Neural progenitor cell (in vitro differentiated cells): ENCODE results near the gene PHETA2. TPM values are rescaled to one million over a fixed set of nuclear protein-coding genes. Genes with fewer than 3 reads are reported as not detected.

Source experiments
- DNase-seq: peaks from one replicate; pipeline ENCODE4 v3.0.0-alpha.2; 2016; ENCODE audit warnings: low spot score
- H2AFZ ChIP-seq: fragments of 200-600 bp; sonication (generic); replicated peaks from 2 replicates; pipeline ENCODE4 v1.6.1; 2016; ENCODE audit warnings: antibody characterized with exemption
- H3F3A ChIP-seq: fragments of 200-600 bp; sonication (generic); 2 replicates; pipeline ENCODE4 v1.6.1; 2016; ENCODE audit warnings: antibody characterized with exemption, low read depth
- H3K27ac ChIP-seq: fragments of 200-600 bp; sonication (generic); 2 replicates; pipeline ENCODE4 v1.5.1; 2016; ENCODE audit warnings: mild to moderate bottlenecking
- H3K27me3 ChIP-seq: fragments of 200-600 bp; sonication (generic); 2 replicates; pipeline ENCODE4 v1.6.1; 2016; ENCODE audit warnings: mild to moderate bottlenecking, moderate library complexity
- H3K36me3 ChIP-seq: fragments of 200-600 bp; sonication (generic); 2 replicates; pipeline ENCODE4 v1.5.1; 2016
- H3K4me1 ChIP-seq: fragments of 200-600 bp; sonication (generic); 2 replicates; pipeline ENCODE4 v1.6.1; 2016; ENCODE audit warnings: mixed run types
- H3K4me2 ChIP-seq: fragments of 200-600 bp; sonication (generic); 2 replicates; pipeline ENCODE4 v1.6.1; 2016
- H3K4me3 ChIP-seq: fragments of 200-600 bp; sonication (generic); 2 replicates; pipeline ENCODE4 v1.5.1; 2016
- H3K79me2 ChIP-seq: fragments of 200-600 bp; sonication (generic); 2 replicates; pipeline ENCODE4 v1.6.1; 2016; ENCODE audit warnings: low read depth
- H3K9ac ChIP-seq: fragments of 200-600 bp; sonication (generic); 2 replicates; pipeline ENCODE4 v1.6.1; 2016
- H3K9me3 ChIP-seq: fragments of 200-600 bp; sonication (generic); 2 replicates; pipeline ENCODE4 v1.5.1; 2016; ENCODE audit warnings: low read depth
- H4K20me1 ChIP-seq: fragments of 200-600 bp; sonication (generic); 2 replicates; pipeline ENCODE4 v1.6.1; 2016; ENCODE audit warnings: low read depth
- H3K27ac Mint-ChIP-seq: 3 replicates; pipeline ENCODE4 v1.8.0; 2021; ENCODE audit warnings: mixed read lengths
- H3K27me3 Mint-ChIP-seq: 2 replicates; pipeline ENCODE4 v1.8.0; 2022; ENCODE audit warnings: low read depth, mild to moderate bottlenecking, inconsistent platforms, moderate library complexity, mixed read lengths; ENCODE audit not compliant: insufficient read depth
- H3K36me3 Mint-ChIP-seq: 3 replicates; pipeline ENCODE4 v1.8.0; 2021; ENCODE audit warnings: mixed read lengths
- H3K4me1 Mint-ChIP-seq: 3 replicates; pipeline ENCODE4 v1.8.0; 2021; ENCODE audit warnings: mixed read lengths
- H3K4me3 Mint-ChIP-seq: 3 replicates; pipeline ENCODE4 v1.8.0; 2021; ENCODE audit warnings: mild to moderate bottlenecking, moderate library complexity, mixed read lengths
- H3K9me3 Mint-ChIP-seq: 3 replicates; pipeline ENCODE4 v1.8.0; 2020; ENCODE audit warnings: mixed read lengths
- EZH2 ChIP-seq: fragments of 200-600 bp; sonication (generic); IDR thresholded peaks from 2 replicates; pipeline ENCODE4 v1.6.1; 2017; ENCODE audit warnings: antibody characterized with exemption, mild to moderate bottlenecking, moderate library complexity
- EZH2phosphoT487 ChIP-seq: fragments of 200-600 bp; sonication (generic); IDR thresholded peaks from 2 replicates; pipeline ENCODE4 v1.6.1; 2017; ENCODE audit warnings: antibody characterized with exemption
- total RNA-seq: library from RNA; depleted of rRNA; stranded (reverse); fragments of >200 nt; gene quantifications from 2 replicates; pipeline ENCODE4 v1.2.3, GENCODE V29; 2015; ENCODE audit warnings: low replicate concordance
- TF ChIP-seq, protein P1 (sequence below): fragments of 200-600 bp; sonication (generic); IDR thresholded peaks from 2 replicates; pipeline ENCODE4 v1.5.1; 2017; ENCODE audit warnings: antibody characterized with exemption, mild to moderate bottlenecking

PHETA2 gene
- total RNA-seq, 1 donor from 2014 or later = 0.79 TPM

DNA sequence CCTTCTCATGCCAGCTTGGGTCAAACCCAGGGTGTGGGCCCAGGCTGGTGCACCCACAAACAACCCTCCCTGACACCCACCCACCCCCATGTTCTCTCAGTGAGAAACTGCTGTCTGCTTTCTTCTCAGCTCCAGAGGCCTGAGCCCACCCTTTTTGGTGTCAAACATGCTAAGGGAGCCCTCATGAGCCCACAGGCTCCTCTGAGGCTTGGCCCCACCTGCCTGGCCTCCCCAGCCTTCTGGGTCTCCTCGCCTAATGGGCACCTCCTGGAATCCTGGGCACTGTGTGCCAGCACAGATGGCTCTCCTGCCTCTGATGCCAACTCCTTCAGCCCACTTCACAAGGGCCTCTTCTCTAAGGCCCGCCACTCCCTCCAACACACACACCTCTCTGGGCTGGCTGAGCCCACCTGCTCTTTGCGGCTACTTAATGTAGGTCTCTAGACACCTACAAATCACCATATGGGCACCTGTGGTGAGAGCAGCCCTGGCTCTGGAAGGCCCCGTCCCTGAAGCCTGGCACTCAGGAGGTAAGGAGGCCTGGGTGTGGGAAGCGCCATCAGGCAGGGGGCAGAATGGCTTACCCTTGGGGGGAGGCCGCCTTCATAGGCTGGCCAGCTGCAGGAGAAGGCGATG lies 7.8 kb upstream of the PHETA2 start:
- Histone ChIP-seq H3K9me3 (no peaks in the 10 kb centered on the region), H4K20me1 (peaks cover 5% of the 10 kb centered on the region), H3K9ac (no peak overlapping the region), H3K27me3 (no peaks in the 10 kb centered on the region), H2AFZ (no peak overlapping the region), H3F3A (peaks cover 9% of the 10 kb centered on the region), H3K4me2 (no peak overlapping the region), H3K36me3 (no peaks in the 10 kb centered on the region), H3K27ac (no peak overlapping the region), H3K4me1 (peaks cover 4% of the 10 kb centered on the region), H3K79me2 (peaks cover 4% of the 10 kb centered on the region), H3K4me3 (no peak overlapping the region)
- DNase-seq = no peak
- Mint-ChIP-seq H3K4me3 (no peak overlapping the region), H3K9me3 (no peaks in the 10 kb centered on the region), H3K4me1 (peaks cover 21% of the 10 kb centered on the region), H3K27me3 (peaks cover 5% of the 10 kb centered on the region), H3K36me3 (peaks cover 18% of the 10 kb centered on the region), H3K27ac (no peak overlapping the region)
- TF ChIP-seq EZH2phosphoT487 = no peak
- TF ChIP-seq, protein P1, sequence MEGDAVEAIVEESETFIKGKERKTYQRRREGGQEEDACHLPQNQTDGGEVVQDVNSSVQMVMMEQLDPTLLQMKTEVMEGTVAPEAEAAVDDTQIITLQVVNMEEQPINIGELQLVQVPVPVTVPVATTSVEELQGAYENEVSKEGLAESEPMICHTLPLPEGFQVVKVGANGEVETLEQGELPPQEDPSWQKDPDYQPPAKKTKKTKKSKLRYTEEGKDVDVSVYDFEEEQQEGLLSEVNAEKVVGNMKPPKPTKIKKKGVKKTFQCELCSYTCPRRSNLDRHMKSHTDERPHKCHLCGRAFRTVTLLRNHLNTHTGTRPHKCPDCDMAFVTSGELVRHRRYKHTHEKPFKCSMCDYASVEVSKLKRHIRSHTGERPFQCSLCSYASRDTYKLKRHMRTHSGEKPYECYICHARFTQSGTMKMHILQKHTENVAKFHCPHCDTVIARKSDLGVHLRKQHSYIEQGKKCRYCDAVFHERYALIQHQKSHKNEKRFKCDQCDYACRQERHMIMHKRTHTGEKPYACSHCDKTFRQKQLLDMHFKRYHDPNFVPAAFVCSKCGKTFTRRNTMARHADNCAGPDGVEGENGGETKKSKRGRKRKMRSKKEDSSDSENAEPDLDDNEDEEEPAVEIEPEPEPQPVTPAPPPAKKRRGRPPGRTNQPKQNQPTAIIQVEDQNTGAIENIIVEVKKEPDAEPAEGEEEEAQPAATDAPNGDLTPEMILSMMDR = no peak
- no peak for TF ChIP-seq EZH2

DNA sequence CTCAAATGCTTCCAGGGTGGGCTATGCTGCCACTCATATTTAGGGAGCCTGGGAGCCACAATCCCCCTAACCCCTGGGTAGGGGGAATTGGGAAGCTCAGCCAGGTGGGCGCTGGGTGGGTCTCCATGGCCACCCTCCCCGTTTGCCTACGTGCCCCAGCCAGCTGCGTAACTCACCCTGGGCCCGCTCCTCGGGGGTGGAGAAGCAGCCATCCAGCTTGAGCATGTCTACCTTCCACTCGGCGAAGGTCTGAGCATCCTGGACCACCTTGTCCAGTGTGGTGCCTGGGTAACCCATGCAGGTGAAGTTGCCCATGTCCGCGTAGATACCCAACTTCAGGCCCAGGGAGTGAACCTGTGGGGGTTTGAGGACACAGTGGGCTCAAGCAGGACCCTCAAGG lies 7.1 kb upstream of the PHETA2 start:
- Histone ChIP-seq H3K79me2 (peaks cover 4% of the 10 kb centered on the region), H3F3A (peaks cover 9% of the 10 kb centered on the region), H2AFZ (no peak overlapping the region), H4K20me1 (peaks cover 5% of the 10 kb centered on the region), H3K27ac (no peak overlapping the region), H3K4me3 (no peak overlapping the region), H3K4me1 (peaks cover 9% of the 10 kb centered on the region), H3K9ac (no peak overlapping the region), H3K36me3 (no peaks in the 10 kb centered on the region), H3K9me3 (no peaks in the 10 kb centered on the region), H3K27me3 (no peaks in the 10 kb centered on the region), H3K4me2 (no peak overlapping the region)
- TF ChIP-seq, protein P1 = no peak
- no peak for TF ChIP-seq EZH2phosphoT487
- no peak for TF ChIP-seq EZH2
- no peak overlapping the region for H3K4me3 Mint-ChIP-seq
- peaks cover 5% of the 10 kb centered on the region for H3K27me3 Mint-ChIP-seq
- no peak overlapping the region for H3K27ac Mint-ChIP-seq
- peaks cover 18% of the 10 kb centered on the region for H3K36me3 Mint-ChIP-seq
- H3K9me3 Mint-ChIP-seq = no peaks in the 10 kb centered on the region
- no peak for DNase-seq
- peaks cover 28% of the 10 kb centered on the region for H3K4me1 Mint-ChIP-seq

DNA sequence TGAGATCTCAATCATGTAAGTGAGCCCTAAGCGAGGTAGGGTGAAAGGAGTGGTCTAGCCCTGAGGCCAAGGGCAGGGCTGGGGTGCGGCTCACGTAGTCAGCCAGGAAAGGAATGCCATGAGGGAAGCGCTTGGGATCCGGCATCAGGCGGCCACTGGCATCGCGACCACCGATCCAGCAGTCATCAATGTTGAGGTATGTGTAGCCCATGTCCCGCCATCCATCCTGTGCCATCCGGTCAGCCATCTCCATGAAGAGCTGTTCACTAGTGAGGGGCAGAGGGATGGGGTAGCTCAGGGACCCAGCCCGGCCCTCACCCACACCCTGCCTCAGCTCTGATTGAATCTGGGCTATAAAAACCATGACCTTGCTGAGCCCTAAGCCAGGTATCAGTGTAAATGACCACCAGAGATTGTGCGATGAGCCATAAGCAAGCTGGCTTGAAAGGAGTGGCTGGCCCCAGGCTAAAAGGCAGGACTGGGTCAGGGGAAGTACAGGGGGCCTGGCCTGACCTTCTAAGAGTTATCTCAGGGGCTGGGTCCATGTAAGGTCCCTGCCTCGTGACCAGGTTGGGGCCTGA lies 6.3 kb upstream of the PHETA2 start:
- Mint-ChIP-seq H3K36me3 (peaks cover 18% of the 10 kb centered on the region), H3K9me3 (no peaks in the 10 kb centered on the region), H3K27me3 (peaks cover 5% of the 10 kb centered on the region), H3K4me1 (peaks cover 33% of the 10 kb centered on the region), H3K4me3 (no peak overlapping the region), H3K27ac (no peak overlapping the region)
- no peak overlapping the region for H2AFZ ChIP-seq
- no peaks in the 10 kb centered on the region for H3K36me3 ChIP-seq
- H3K4me3 ChIP-seq = no peak overlapping the region
- no peak overlapping the region for H3K4me2 ChIP-seq
- H3K27ac ChIP-seq = no peak overlapping the region
- peaks cover 5% of the 10 kb centered on the region for H4K20me1 ChIP-seq
- H3K79me2 ChIP-seq = peaks cover 4% of the 10 kb centered on the region
- peaks cover 15% of the 10 kb centered on the region for H3F3A ChIP-seq
- no peaks in the 10 kb centered on the region for H3K9me3 ChIP-seq
- H3K4me1 ChIP-seq = peaks cover 9% of the 10 kb centered on the region
- no peak for DNase-seq
- H3K9ac ChIP-seq = no peak overlapping the region
- no peaks in the 10 kb centered on the region for H3K27me3 ChIP-seq
- TF ChIP-seq EZH2 = no peak
- no peak for TF ChIP-seq EZH2phosphoT487
- TF ChIP-seq, protein P1 = no peak
